VCaP (cell line): Measurements from ENCODE around the gene PRPF6.
A peak's percentile ranks its signal among the peaks of the same experiment; 100 is the strongest.

Experiments used
- H3K27ac ChIP-seq: fragments of 450-650 bp; 2 replicates; pipeline ENCODE4 v1.5.1; 2017
- CTCF ChIP-seq: fragments of 450-650 bp; conservative IDR thresholded peaks from 2 replicates; pipeline ENCODE4 v1.5.1; 2017; ENCODE audit warnings: mild to moderate bottlenecking, moderate library complexity

PRPF6 gene

DNA sequence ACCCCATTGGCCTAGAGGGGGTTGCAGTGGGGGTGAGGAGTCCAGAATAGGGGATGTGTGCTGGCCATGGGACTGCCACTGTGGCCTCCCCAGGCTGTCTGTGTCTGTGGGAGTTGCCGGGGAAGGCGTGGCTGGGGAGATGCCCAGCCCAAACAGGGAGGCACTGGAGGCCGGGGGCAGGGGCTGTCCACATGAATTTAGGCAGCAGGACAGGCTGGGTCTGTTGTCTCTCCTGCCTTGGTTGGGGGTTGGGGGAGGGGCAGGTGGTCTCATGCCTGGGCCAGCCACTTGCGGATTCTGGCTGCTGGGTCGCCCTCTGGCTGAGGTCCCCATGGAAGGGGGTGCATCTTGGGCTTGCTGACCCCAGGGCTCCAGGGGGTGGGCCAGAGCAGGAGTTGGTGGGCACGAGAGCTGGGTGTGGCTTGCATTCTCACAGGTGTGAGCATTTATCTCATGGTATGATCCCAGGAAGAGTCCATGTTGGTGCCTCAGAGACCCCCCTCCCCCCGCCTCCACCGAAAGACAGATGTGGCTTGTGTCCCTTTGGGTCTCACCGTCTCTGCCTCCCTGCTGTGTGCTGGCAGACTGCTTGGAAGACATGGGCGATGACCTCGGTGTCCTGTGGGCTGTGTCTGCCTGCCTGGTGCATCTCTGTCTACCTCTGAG lies 64.5 kb downstream of the PRPF6 start:
- no peak overlapping the region for H3K27ac ChIP-seq
- TF ChIP-seq CTCF: no peak

- no peak overlapping the region for H3K27ac ChIP-seq
- TF ChIP-seq CTCF: no peak
Measured at GRCh38 chr20:64047046-64047389, 66.1 kb downstream of the PRPF6 start.

DNA sequence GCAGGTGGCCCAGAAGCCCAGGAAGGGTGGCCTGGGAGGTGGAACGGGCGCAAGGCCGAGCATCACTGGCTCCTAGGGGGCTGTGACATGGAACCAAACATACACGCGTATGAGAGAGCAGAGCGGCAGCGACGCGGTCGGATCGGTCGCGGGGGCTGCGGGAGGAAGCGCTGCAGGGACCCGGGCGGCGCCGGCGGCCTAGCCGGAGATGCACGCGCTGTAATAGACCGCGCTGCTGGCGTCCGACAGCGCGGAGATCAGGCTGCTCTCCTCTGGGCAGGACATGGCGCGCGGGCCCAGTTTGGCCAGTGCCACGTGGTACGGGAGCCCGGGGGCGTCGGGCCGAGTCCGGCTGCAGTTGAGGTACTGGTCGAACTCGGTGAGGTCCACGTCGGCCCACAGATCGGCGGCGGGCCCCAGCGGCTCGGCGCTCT lies 67.1 kb downstream of the PRPF6 start:
- no peak for TF ChIP-seq CTCF
- H3K27ac ChIP-seq: no peak overlapping the region

DNA sequence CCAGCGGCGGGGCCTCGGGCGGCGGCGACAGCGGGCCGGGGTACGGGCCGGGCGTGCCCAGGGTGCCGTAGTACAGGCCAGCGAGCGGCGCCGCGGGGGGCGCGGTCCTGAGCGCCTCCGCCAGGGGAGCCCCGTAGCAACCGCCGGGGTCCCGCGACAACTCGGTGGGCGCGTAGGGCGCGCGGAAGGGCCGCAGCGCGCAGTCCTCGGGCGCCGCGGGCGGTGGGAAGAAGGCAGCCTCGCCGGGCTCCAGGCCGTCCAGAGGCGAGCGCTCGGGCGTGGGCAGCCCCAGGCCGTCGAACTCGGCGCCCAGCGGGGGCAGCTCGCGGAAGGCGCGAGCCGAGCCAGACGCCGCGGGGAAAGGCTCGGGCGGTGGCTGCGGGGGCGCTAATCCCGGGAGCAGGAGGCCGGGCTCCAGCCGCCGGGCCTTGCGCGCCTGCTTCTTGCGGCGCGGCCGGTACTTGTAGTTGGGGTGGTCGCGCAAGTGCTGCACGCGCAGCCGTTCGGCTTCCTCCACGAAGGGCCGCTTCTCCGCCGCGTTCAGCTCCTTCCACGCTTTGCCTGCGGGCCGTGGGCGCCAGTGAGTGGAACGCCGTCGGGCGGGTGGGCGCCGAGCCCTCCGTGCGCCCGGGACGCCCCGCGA lies 67.6 kb downstream of the PRPF6 start:
- TF ChIP-seq CTCF: no peak
- no peak overlapping the region for H3K27ac ChIP-seq

DNA sequence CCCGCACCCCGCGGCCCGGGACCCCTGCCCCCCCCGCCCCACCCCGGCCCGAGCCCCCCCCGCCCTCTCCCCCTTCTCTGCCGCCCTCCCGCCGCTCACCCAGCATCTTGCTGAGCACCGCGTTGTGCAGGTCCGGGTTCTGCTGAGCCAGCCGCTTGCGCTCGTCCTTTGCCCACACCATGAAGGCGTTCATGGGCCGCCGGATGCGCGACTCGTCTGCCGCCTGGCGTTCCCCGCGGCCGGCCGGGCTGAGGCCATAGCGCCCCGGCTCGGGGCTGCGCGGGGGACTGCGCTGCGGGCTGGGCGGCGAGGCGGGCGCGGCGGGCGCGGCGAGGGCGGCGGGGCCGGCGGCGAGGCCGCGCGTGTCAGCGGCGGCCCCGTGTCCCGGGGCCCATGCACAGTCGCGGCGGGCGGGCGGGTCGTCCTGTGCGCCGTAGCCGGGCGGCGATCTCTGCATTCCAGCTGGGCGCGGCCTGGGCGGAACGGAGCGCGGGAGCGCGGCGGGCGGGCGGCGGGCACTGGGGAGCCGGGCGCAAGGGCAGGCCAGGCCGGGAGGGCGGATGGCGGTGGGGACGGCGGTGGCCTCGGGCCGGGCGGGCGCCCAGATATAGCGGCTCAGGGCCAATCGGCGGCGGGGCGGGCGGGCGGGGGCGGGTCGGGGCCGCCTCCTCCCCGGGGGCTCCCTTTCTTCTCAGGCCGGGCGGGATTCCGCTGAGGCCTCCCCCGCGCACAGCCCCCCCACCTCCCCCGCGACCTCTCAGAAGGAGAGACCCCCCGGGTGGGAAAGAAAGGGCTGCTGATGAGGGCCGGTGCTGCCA lies 68.3 kb downstream of the PRPF6 start, which contains the start of gene SOX18:
Gene SOX18 (minus strand): TSS at position 580 of the 818 bp plus-strand sequence. CDS start 123 bp downstream, at position 457.
- TF ChIP-seq CTCF: 0 out of 2 replicates have a peak, but pooled peaks have one; percentile 23
- H3K27ac ChIP-seq: peak within 1 kb of the TSS; percentile 36; the same call in 1 of the 2 replicates

DNA sequence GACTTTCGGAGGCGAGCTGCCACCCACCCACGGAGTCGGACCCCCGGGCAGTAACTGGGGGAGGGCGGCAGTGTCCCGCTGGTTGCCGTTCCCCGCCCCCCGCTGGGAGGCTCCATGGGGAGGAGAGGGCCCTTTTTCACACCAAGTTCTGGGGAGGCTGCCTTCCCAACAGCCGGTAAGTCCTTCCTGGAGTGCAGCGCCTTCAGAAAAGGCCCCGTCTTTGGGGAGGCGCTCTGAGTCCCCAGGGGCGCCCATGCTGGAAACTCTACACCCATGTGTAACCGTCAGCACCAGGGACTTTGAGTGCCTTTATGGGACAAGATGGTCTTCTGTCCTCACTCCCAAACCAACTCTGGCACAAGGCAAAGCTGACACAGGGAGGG lies 68.9 kb downstream of the PRPF6 start:
- peak overlapping the region; percentile 36; the same call in 1 of the 2 replicates for H3K27ac ChIP-seq
- no peak for TF ChIP-seq CTCF
